OCI-LY7 (cell line): ENCODE results near the gene RBM6. TPM values are rescaled to one million over a fixed set of nuclear protein-coding genes. Genes with fewer than 3 reads are reported as not detected.

Experiments
- BruUV-seq: library from RNA; stranded (reverse); fragments of 400-500 nt; replicated peaks from 2 replicates; lab custom pipeline; 2021; lab: Mats Ljungman, UMichigan
- CTCF ChIA-PET: fragments of 300-600 bp; sonication (Branson Sonifier 250); formaldehyde crosslinking; loops from one replicate; lab custom pipeline; 2022; ENCODE audit warnings: antibody characterized with exemption; ENCODE audit not compliant: unreplicated experiment; lab: Charles Lee
- POLR2A ChIA-PET: fragments of 300-600 bp; sonication (Branson Sonifier 250); formaldehyde crosslinking; loops from one replicate; lab custom pipeline; 2022; ENCODE audit warnings: antibody characterized with exemption; lab: Charles Lee
- DNase-seq: peaks from one replicate; pipeline ENCODE4 v3.0.0-alpha.2; 2015; ENCODE audit warnings: low spot score
- H2AFZ ChIP-seq: fragments of 200-600 bp; sonication (generic), shearing (Covaris generic); 2 replicates; pipeline ENCODE4 v1.6.1; 2014; ENCODE audit warnings: mild to moderate bottlenecking, antibody characterized with exemption, low read length, moderate library complexity
- H3K27ac ChIP-seq: fragments of 200-600 bp; sonication (generic); 2 replicates; pipeline ENCODE4 v1.5.1; 2014; ENCODE audit warnings: mixed run types, low read depth, mild to moderate bottlenecking, moderate library complexity, low read length, inconsistent platforms; ENCODE audit not compliant: poor library complexity, severe bottlenecking
- H3K36me3 ChIP-seq: fragments of 200-600 bp; sonication (generic); 2 replicates; pipeline ENCODE4 v1.6.1; 2014; ENCODE audit warnings: mild to moderate bottlenecking, antibody characterized with exemption, low read length, moderate library complexity, mixed read lengths; ENCODE audit not compliant: insufficient read depth
- H3K4me1 ChIP-seq: fragments of 200-600 bp; sonication (generic); 2 replicates; pipeline ENCODE4 v1.5.1; 2014; ENCODE audit warnings: mild to moderate bottlenecking, low read length; ENCODE audit not compliant: insufficient read depth, poor library complexity, severe bottlenecking
- H3K4me2 ChIP-seq: fragments of 200-600 bp; sonication (generic); 2 replicates; pipeline ENCODE4 v1.6.1; 2014; ENCODE audit warnings: mild to moderate bottlenecking, low read length
- H3K4me3 ChIP-seq: fragments of 200-600 bp; sonication (generic); 2 replicates; pipeline ENCODE4 v1.5.1; 2014; ENCODE audit warnings: mild to moderate bottlenecking, low read depth, low read length; ENCODE audit not compliant: poor library complexity, severe bottlenecking
- H3K79me2 ChIP-seq: fragments of 200-600 bp; sonication (generic); 2 replicates; pipeline ENCODE4 v1.6.1; 2016; ENCODE audit warnings: low read depth, mild to moderate bottlenecking, low read length, moderate library complexity, mixed read lengths; ENCODE audit not compliant: insufficient read depth
- H3K9me2 ChIP-seq: fragments of 200-600 bp; sonication (generic); 2 replicates; pipeline ENCODE4 v1.6.1; 2016; ENCODE audit warnings: mild to moderate bottlenecking, low read length, mixed read lengths; ENCODE audit not compliant: insufficient read depth
- H3K9me3 ChIP-seq: fragments of 200-600 bp; sonication (generic); 2 replicates; pipeline ENCODE4 v1.6.1; 2014; ENCODE audit warnings: mild to moderate bottlenecking, mixed run types, low read length, mixed read lengths
- H4K20me1 ChIP-seq: fragments of 200-600 bp; sonication (generic); 2 replicates; pipeline ENCODE4 v1.6.1; 2014; ENCODE audit warnings: mild to moderate bottlenecking, antibody characterized with exemption, low read length, moderate library complexity, mixed read lengths; ENCODE audit not compliant: insufficient read depth
- CTCF ChIP-seq: fragments of 200-600 bp; sonication (generic); conservative IDR thresholded peaks from 2 replicates; pipeline ENCODE4 v1.5.1; 2014; ENCODE audit warnings: mild to moderate bottlenecking, antibody characterized with exemption, low read length, moderate library complexity, mixed read lengths
- EZH2phosphoT487 ChIP-seq: fragments of 200-600 bp; sonication (generic); IDR thresholded peaks from 2 replicates; pipeline ENCODE4 v1.6.1; 2018; ENCODE audit warnings: low read depth, borderline replicate concordance, mild to moderate bottlenecking, mixed run types, antibody characterized with exemption, low read length, moderate library complexity, mixed read lengths
- intact Hi-C: fragments of 100-400 bp; cut with micrococcal nuclease; formaldehyde crosslinking; loops from one replicate; pipeline ENCODE4 v1.10.0; 2022; ENCODE audit not compliant: unreplicated experiment
- total RNA-seq, 2 experiments: library from RNA; depleted of rRNA in 1 of 2; stranded (reverse); fragments of >200 nt in 1 of 2; shearing (Covaris generic) in 1 of 2; gene quantifications; 2 replicates each; pipeline ENCODE4 v1.2.3, GENCODE V29; 2014 to 2022

RBM6 gene
- total RNA-seq, 2 experiments from 2014 or later = 83.7 to 185 TPM

- Histone ChIP-seq H3K4me2 (peak overlapping the region; percentile 89), H3K36me3 (peaks cover 5% of the 10 kb centered on the region; the same call in 1 of the 2 replicates), H4K20me1 (no peaks in the 10 kb centered on the region), H2AFZ (no peak overlapping the region), H3K27ac (no peak overlapping the region), H3K79me2 (no peaks in the 10 kb centered on the region), H3K9me2 (no peaks in the 10 kb centered on the region), H3K9me3 (no peaks in the 10 kb centered on the region), H3K4me3 (no peak overlapping the region), H3K4me1 (peaks cover 32% of the 10 kb centered on the region)
- TF ChIP-seq CTCF (no peak), EZH2phosphoT487 (no peak)
- ChIA-PET POLR2A (interaction anchor here (0.5 to 1.2 kb wide), 3 partner anchors 8 to 198 kb away, joined by 3 read pairs; no protein-coding TSS in a partner anchor), CTCF (no interaction called here)
- intact Hi-C loops = no loop called here
- DNase-seq = no peak
- no TSS peak for BruUV-seq
These were observed 12.2 kb upstream of the RBM6 start for GRCh38 chr3:49927798-49928197.

GRCh38 chr3:49928481-49929017 is 11.4 kb upstream of the RBM6 start:
- no peak overlapping the region for H3K27ac ChIP-seq
- H3K79me2 ChIP-seq = no peaks in the 10 kb centered on the region
- intact Hi-C loops = no loop called here
- H3K4me3 ChIP-seq = peak overlapping the region; percentile 76
- H2AFZ ChIP-seq = no peak overlapping the region; the same call in 1 of the 2 replicates
- no peaks in the 10 kb centered on the region for H3K9me3 ChIP-seq
- H3K36me3 ChIP-seq = 0 out of 2 replicates have a peak, but pooled peaks cover 5% of the 10 kb centered on the region
- TF ChIP-seq EZH2phosphoT487 (no peak), CTCF (no peak)
- H3K4me1 ChIP-seq = peaks cover 32% of the 10 kb centered on the region
- H3K9me2 ChIP-seq = no peaks in the 10 kb centered on the region
- no peak for DNase-seq
- peak overlapping the region; percentile 89 for H3K4me2 ChIP-seq
- no TSS peak for BruUV-seq
- ChIA-PET CTCF (interaction anchor here (0.5 kb wide), 1 partner anchor 140 kb away, joined by 3 read pairs; no protein-coding TSS in a partner anchor), POLR2A (interaction anchor here (0.6 to 3.6 kb wide), 4 partner anchors 9 to 1572 kb away, joined by 3 to 32 read pairs (median 6); partner anchors contain the start of gene RBM6)
- no peaks in the 10 kb centered on the region for H4K20me1 ChIP-seq
